Neural cell (in vitro differentiated cells): Measurements from ENCODE around the gene COL8A1. TPM values are rescaled to one million over a fixed set of nuclear protein-coding genes. Genes with fewer than 3 reads are reported as not detected.

Source experiments
- H2AFZ ChIP-seq: fragments of 200-600, 300-800 bp; sonication (generic), shearing (Covaris generic); 2 replicates; pipeline ENCODE4 v1.6.0; 2014; ENCODE audit warnings: low read depth, mild to moderate bottlenecking, antibody characterized with exemption, low read length, moderate library complexity
- H3F3A ChIP-seq: fragments of 200-600 bp; shearing (Covaris generic); 2 replicates; pipeline ENCODE4 v1.6.1; 2016; ENCODE audit warnings: mild to moderate bottlenecking, moderate library complexity, mixed read lengths, antibody characterized with exemption, low read length; ENCODE audit not compliant: insufficient read depth, poor library complexity, severe bottlenecking
- H3K27ac ChIP-seq: fragments of 200-600, 300-800 bp; sonication (generic), shearing (Covaris generic); 2 replicates; pipeline ENCODE4 v1.5.1; 2014; ENCODE audit warnings: mild to moderate bottlenecking, low read length, moderate library complexity
- H3K27me3 ChIP-seq: fragments of 300-800, 200-600 bp; sonication (generic), shearing (Covaris generic); 2 replicates; pipeline ENCODE4 v1.6.0; 2014; ENCODE audit warnings: mild to moderate bottlenecking, low read depth, low read length, moderate library complexity; ENCODE audit not compliant: insufficient read depth
- H3K36me3 ChIP-seq: fragments of 300-800, 200-600 bp; sonication (generic), shearing (Covaris generic); 2 replicates; pipeline ENCODE4 v1.5.1; 2014; ENCODE audit warnings: mild to moderate bottlenecking, antibody characterized with exemption, low read length, moderate library complexity; ENCODE audit not compliant: insufficient read depth
- H3K4me2 ChIP-seq: fragments of 300-800, 200-600 bp; sonication (generic), shearing (Covaris generic); 2 replicates; pipeline ENCODE4 v1.6.0; 2014; ENCODE audit warnings: mild to moderate bottlenecking, low read length
- H3K4me3 ChIP-seq: fragments of 300-800, 200-600 bp; sonication (generic), shearing (Covaris generic); 2 replicates; pipeline ENCODE4 v1.5.1; 2014; ENCODE audit warnings: mild to moderate bottlenecking, low read length, moderate library complexity
- H3K79me2 ChIP-seq: fragments of 200-600 bp; shearing (Covaris generic); replicated peaks from 2 replicates; pipeline ENCODE4 v1.6.0; 2014; ENCODE audit warnings: mild to moderate bottlenecking, low read length, moderate library complexity; ENCODE audit not compliant: insufficient read depth
- H3K9ac ChIP-seq: fragments of 300-800, 200-600 bp; sonication (generic), shearing (Covaris generic); 2 replicates; pipeline ENCODE4 v1.6.1; 2016; ENCODE audit warnings: mild to moderate bottlenecking, low read length, mixed read lengths
- H3K9me2 ChIP-seq: fragments of 200-600 bp; shearing (Covaris generic); 2 replicates; pipeline ENCODE4 v1.6.1; 2016; ENCODE audit warnings: mild to moderate bottlenecking, low read length, mixed read lengths; ENCODE audit not compliant: insufficient read depth
- H3K9me3 ChIP-seq: fragments of 200-600, 300-800 bp; sonication (generic), shearing (Covaris generic); 2 replicates; pipeline ENCODE4 v1.6.1; 2016; ENCODE audit warnings: mild to moderate bottlenecking, mixed run types, low read length, moderate library complexity, mixed read lengths
- H4K20me1 ChIP-seq: fragments of 200-600 bp; shearing (Covaris generic); 2 replicates; pipeline ENCODE4 v1.6.1; 2016; ENCODE audit warnings: mild to moderate bottlenecking, mixed run types; ENCODE audit not compliant: insufficient read depth
- CTCF ChIP-seq: fragments of 450-650 bp; IDR thresholded peaks from 2 replicates; pipeline ENCODE4 v1.5.1; 2014; ENCODE audit warnings: antibody characterized with exemption, mild to moderate bottlenecking, moderate library complexity; ENCODE audit not compliant: poor library complexity, severe bottlenecking
- EP300 ChIP-seq: fragments of 450-650 bp; conservative IDR thresholded peaks from 2 replicates; pipeline ENCODE4 v1.6.1; 2014; ENCODE audit warnings: antibody characterized with exemption, mild to moderate bottlenecking, moderate library complexity; ENCODE audit not compliant: poor library complexity, severe bottlenecking
- EZH2 ChIP-seq: fragments of 200-600, 300-800 bp; shearing (Covaris generic), sonication (generic); IDR thresholded peaks from 2 replicates; pipeline ENCODE4 v1.6.1; 2014; ENCODE audit warnings: antibody characterized with exemption, low read length, borderline replicate concordance, mild to moderate bottlenecking; ENCODE audit not compliant: insufficient read depth, poor library complexity, severe bottlenecking
- MXI1 ChIP-seq: fragments of 450-650 bp; conservative IDR thresholded peaks from 2 replicates; pipeline ENCODE4 v1.6.1; 2014; ENCODE audit warnings: antibody characterized with exemption, mild to moderate bottlenecking; ENCODE audit not compliant: poor library complexity, severe bottlenecking
- POLR2AphosphoS5 ChIP-seq: IDR thresholded peaks from 2 replicates; pipeline ENCODE4 v1.6.1; 2012
- RAD21 ChIP-seq: fragments of 450-650 bp; conservative IDR thresholded peaks from 2 replicates; pipeline ENCODE4 v1.6.1; 2014; ENCODE audit warnings: antibody characterized with exemption, mild to moderate bottlenecking, moderate library complexity
- REST ChIP-seq: IDR thresholded peaks from 2 replicates; pipeline ENCODE4 v1.6.1; 2012; ENCODE audit warnings: borderline replicate concordance
- SMC3 ChIP-seq: fragments of 450-650 bp; conservative IDR thresholded peaks from 2 replicates; pipeline ENCODE4 v1.6.1; 2014; ENCODE audit warnings: antibody characterized with exemption, mild to moderate bottlenecking, moderate library complexity; ENCODE audit not compliant: poor library complexity
- TAF1 ChIP-seq: IDR thresholded peaks from 2 replicates; pipeline ENCODE4 v1.6.1; 2012; ENCODE audit warnings: low read depth
- polyA plus RNA-seq: library from polyadenylated mRNA; depleted of rRNA; stranded (reverse); fragments of >200 nt; gene quantifications from 2 replicates; pipeline ENCODE4 v1.2.3, GENCODE V29; 2014

COL8A1 gene
- polyA plus RNA-seq, 1 donor from 2014 or later = 0.04 TPM

- no peak overlapping the region for H2AFZ ChIP-seq
Observed at GRCh38 chr3:99704417-99704816, 66.0 kb downstream of the COL8A1 start.

GRCh38 chr3:99706410-99706809 lies 68.0 kb downstream of the COL8A1 start:
- H3K4me3 ChIP-seq = no peak overlapping the region
- no peaks in the 10 kb centered on the region for H3K9me2 ChIP-seq
- H2AFZ ChIP-seq = no peak overlapping the region
- no peak overlapping the region for H3K27ac ChIP-seq
- no peaks in the 10 kb centered on the region for H3K36me3 ChIP-seq
- H3K9ac ChIP-seq = no peak overlapping the region
- no peaks in the 10 kb centered on the region for H3F3A ChIP-seq
- no peak for TF ChIP-seq RAD21
- TF ChIP-seq POLR2AphosphoS5 = no peak
- no peak for TF ChIP-seq TAF1
- TF ChIP-seq REST = no peak
- TF ChIP-seq EZH2 = no peak
- H3K27me3 ChIP-seq = no peaks in the 10 kb centered on the region
- H3K9me3 ChIP-seq = no peaks in the 10 kb centered on the region
- no peaks in the 10 kb centered on the region for H4K20me1 ChIP-seq
- no peak overlapping the region for H3K4me2 ChIP-seq
- no peaks in the 10 kb centered on the region for H3K79me2 ChIP-seq

More at GRCh38 chr3:99704417-99704816, 66.0 kb downstream of the COL8A1 start:
- H3K79me2 ChIP-seq = no peaks in the 10 kb centered on the region
- H3K27me3 ChIP-seq = no peaks in the 10 kb centered on the region
- H3K9me3 ChIP-seq = no peaks in the 10 kb centered on the region
- H3K4me3 ChIP-seq = no peak overlapping the region
- H3K9me2 ChIP-seq = no peaks in the 10 kb centered on the region
- no peak overlapping the region for H3K4me2 ChIP-seq
- no peak overlapping the region for H3K27ac ChIP-seq
- H3F3A ChIP-seq = no peaks in the 10 kb centered on the region
- H3K9ac ChIP-seq = no peak overlapping the region
- no peaks in the 10 kb centered on the region for H3K36me3 ChIP-seq
- no peak for TF ChIP-seq CTCF
- no peak for TF ChIP-seq EP300
- TF ChIP-seq REST = no peak
- TF ChIP-seq MXI1 = no peak
- no peak for TF ChIP-seq RAD21
- TF ChIP-seq EZH2 = no peak
- no peak for TF ChIP-seq SMC3
- TF ChIP-seq POLR2AphosphoS5 = no peak
- TF ChIP-seq TAF1 = no peak
- no peaks in the 10 kb centered on the region for H4K20me1 ChIP-seq
